Stimulated activated naive CD4-positive, alpha-beta T cell (primary cell): ENCODE data around the gene DPH3.

Experiments
- DNase-seq, 6 experiments: peaks; one replicate each; lab custom pipeline; 2025; lab: John Stamatoyannopoulos, UW

DPH3 gene

GRCh38 chr3:16255326-16255725, 9.4 kb downstream of the DPH3 start:
- no peak for DNase-seq

GRCh38 chr3:16254916-16255315, 9.8 kb downstream of the DPH3 start:
- DNase-seq: no peak

- DNase-seq: no peak
These were observed 11.1 kb downstream of the DPH3 start for GRCh38 chr3:16253601-16254000.

GRCh38 chr3:16252988-16253387, 11.8 kb downstream of the DPH3 start:
- DNase-seq: no peak

GRCh38 chr3:16252243-16252978, 12.3 kb downstream of the DPH3 start:
- DNase-seq: no peak

GRCh38 chr3:16251316-16252085, 13.2 kb downstream of the DPH3 start:
- DNase-seq: no peak

GRCh38 chr3:16249886-16250285, 14.9 kb downstream of the DPH3 start:
- DNase-seq: no peak

- no peak for DNase-seq
These were observed 15.4 kb downstream of the DPH3 start for GRCh38 chr3:16249336-16249735.

- DNase-seq: no peak
These were observed 16.2 kb downstream of the DPH3 start for GRCh38 chr3:16248556-16248955.

- peak; percentile 31 to 81 (median 66) for DNase-seq
These were observed 17.3 kb downstream of the DPH3 start for GRCh38 chr3:16247282-16248061.

GRCh38 chr3:16245609-16246008, 19.1 kb downstream of the DPH3 start:
- no peak for DNase-seq

- DNase-seq: no peak
These were observed 20.8 kb downstream of the DPH3 start for GRCh38 chr3:16243706-16244490.

GRCh38 chr3:16242177-16242576, 22.6 kb downstream of the DPH3 start:
- no peak for DNase-seq

GRCh38 chr3:16241225-16241624, 23.5 kb downstream of the DPH3 start:
- DNase-seq: no peak

- DNase-seq: no peak
These were observed 24.3 kb downstream of the DPH3 start for GRCh38 chr3:16240229-16241023.

- DNase-seq: no peak
These were observed 25.0 kb downstream of the DPH3 start for GRCh38 chr3:16239780-16240179.

GRCh38 chr3:16239086-16239770, 25.5 kb downstream of the DPH3 start:
- no peak for DNase-seq

- DNase-seq: no peak
These were observed 27.8 kb downstream of the DPH3 start for GRCh38 chr3:16236856-16237393.

GRCh38 chr3:16236030-16236639, 28.6 kb downstream of the DPH3 start:
- DNase-seq: no peak

- no peak for DNase-seq
These were observed 30.5 kb downstream of the DPH3 start for GRCh38 chr3:16234281-16234680.
